ENCODE measurements around the gene JARID2.

DNA sequence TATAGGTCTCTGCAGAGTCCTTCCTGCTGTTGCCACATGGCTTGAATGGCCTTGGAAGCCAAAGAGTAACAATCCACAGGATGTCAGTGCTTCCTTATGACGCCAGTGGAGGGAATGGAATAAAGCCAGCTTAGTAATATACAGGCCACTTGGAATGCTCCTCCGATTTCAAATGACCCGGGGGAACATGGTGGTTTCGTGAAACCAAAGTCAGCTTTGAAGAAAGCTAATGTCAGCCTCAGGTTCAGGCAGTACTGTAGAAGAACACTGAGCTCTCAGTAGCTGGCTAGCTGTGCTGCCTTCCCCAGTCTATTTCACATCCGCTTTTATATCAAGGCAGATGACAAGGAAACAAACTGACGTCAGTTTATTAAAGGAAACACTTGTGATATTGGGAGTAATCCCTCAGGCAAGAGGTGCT is 227.9 kb downstream of the JARID2 start:
- TF ChIP-seq, protein P1, sequence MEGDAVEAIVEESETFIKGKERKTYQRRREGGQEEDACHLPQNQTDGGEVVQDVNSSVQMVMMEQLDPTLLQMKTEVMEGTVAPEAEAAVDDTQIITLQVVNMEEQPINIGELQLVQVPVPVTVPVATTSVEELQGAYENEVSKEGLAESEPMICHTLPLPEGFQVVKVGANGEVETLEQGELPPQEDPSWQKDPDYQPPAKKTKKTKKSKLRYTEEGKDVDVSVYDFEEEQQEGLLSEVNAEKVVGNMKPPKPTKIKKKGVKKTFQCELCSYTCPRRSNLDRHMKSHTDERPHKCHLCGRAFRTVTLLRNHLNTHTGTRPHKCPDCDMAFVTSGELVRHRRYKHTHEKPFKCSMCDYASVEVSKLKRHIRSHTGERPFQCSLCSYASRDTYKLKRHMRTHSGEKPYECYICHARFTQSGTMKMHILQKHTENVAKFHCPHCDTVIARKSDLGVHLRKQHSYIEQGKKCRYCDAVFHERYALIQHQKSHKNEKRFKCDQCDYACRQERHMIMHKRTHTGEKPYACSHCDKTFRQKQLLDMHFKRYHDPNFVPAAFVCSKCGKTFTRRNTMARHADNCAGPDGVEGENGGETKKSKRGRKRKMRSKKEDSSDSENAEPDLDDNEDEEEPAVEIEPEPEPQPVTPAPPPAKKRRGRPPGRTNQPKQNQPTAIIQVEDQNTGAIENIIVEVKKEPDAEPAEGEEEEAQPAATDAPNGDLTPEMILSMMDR (IDR thresholded peaks at IDR 0.05) = no peak
- no peak for TF ChIP-seq EP300 (IDR thresholded peaks at IDR 0.05)
- TF ChIP-seq POLR2A (IDR thresholded peaks at IDR 0.05) = no peak
- TF ChIP-seq POLR2AphosphoS5 (IDR thresholded peaks at IDR 0.05) = no peak
